SK-MEL-5 (cell line): Measurements from ENCODE around the gene TATDN2. TPM values are rescaled to one million over a fixed set of nuclear protein-coding genes. Genes with fewer than 3 reads are reported as not detected.

Source experiments
- DNase-seq: peaks from one replicate; pipeline ENCODE4 v3.0.0-alpha.2; 2016; ENCODE audit warnings: low read depth, low spot score
- in situ Hi-C: cut with HindIII; loops from 2 replicates; pipeline ENCODE4 v1.10.0; 2016; ENCODE audit warnings: low sequenced_read_pairs, high pct_unique_total_duplicates, low pct_unique_long_range_greater_than_20kb
- small RNA-seq, 2 experiments: library from RNA; depleted of rRNA; stranded (forward); fragments of <200 nt; gene quantifications; one replicate each; pipeline ENCODE3, GENCODE V24; 2014
- total RNA-seq: library from RNA; depleted of rRNA; stranded (reverse); fragments of >200 nt; shearing (Covaris generic); gene quantifications from 2 replicates; pipeline ENCODE4 v1.2.3, GENCODE V29; 2014; rRNA removed

The TATDN2 gene
- total RNA-seq, 1 experiment from 2014 or later, result 8.6 TPM

DNA sequence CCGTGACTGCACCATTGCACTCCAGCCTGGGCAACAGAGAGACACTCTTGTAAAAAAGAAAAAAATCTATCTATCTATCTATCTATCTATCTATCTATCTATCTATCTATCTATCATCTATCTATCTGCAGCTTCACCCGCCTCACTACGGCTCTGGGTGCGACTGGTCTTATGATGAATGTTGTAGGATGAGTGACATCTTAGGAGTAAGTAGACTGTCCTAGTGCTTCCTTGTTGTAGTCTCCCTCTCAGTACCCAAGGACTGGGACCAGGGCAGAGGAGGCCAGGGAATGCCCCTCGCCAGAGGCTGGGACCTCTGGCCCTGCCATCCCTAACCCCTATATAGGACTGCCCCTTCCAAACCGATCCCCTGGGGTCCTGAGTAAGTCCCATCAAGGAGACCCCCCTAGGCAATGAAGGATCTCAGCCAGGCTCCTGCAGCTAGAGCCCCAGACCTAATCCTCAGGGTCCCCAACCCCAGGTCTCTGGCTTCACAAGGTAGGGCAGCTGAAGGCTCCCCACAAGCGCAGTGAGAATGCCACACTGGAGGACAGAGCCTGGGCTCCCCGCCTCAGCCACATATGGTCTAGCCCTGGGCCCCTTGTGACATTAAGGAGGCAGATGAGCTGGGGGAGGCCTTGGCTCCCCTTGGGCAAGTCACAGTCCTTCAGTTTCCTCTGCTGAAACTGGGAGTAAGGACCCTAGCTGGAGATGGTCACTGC lies 73.5 kb downstream of the TATDN2 start:
- in situ Hi-C loops, result no loop called here
- DNase-seq, result no peak

DNA sequence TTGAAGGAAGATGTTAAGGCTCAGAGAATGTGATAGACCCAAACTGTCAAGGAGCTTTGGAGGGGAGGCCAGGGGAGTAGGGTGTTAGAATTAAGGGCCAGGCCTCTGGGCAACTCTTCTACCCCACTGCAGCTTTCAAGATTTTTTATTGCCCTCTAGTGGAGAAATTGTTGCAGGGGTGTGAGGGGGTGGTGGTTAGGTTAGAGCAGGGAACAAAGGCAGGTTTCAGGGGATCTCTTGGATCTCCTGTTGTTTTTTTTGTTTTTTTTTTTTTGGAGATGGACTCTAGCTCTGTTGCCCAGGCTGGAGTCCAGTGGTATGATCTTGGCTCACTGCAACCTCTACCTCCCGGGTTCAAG lies 74.1 kb downstream of the TATDN2 start:
- in situ Hi-C loops, result no loop called here
- DNase-seq, result peak; percentile 56

DNA sequence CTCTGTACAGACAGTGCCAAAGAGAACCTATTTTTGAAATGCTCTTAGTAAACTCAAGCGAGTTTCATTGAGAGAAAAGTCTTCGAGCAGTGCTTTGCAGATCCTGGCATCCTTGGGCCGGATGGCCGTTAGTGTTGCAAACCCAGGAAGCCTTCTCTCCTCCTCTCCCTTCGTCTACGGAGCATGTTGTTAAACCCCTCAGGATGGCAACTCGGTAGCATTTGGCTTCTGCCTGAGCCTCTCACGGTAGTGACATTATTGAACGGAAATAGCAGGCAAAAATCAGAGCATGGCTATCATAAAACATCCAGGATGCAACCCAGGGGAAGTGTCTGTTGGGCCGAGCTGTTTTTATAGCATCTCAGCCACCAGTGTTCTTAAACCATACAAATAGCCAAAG lies 79.3 kb downstream of the TATDN2 start:
- in situ Hi-C loops, result no loop called here
- no peak for DNase-seq

DNA sequence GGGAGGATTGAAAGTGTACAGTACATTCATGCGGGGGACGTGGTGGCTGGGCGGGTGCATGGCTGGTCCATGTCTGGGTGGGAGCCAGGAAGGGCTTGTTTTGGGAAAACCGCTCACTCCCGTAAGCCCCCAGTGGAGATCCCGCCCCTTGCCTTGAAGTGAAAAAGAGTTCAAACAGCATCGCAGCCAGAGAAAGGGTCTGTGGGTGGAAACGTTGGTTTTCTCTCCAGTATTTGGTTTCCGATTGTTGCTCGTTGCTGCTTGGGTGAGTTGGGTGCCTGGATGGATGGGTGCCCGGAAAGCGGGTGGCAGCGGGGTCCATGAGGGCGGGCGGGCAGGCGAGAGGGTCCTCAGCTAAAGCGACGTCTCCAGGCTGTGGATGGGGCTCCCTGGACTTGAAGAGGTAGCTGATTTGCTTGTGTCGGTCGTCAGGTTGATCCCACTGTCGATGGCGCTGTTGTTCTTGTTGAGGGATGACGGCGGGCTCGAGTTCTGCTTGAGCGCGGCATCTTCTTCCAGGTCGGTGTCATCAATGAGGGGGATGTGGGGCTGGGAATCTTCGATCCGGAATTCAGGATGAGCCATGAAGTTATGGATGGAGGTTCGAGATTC lies 80.3 kb downstream of the TATDN2 start:
- in situ Hi-C loops, result no loop called here

GRCh38 chr3:10329495-10330015 lies 81.3 kb downstream of the TATDN2 start:
- no peak for DNase-seq
- in situ Hi-C loops, result no loop called here

More for the DNA sequence above, 80.3 kb downstream of the TATDN2 start:
- DNase-seq, result no peak

GRCh38 chr3:10330319-10330718 lies 82.1 kb downstream of the TATDN2 start:
- in situ Hi-C loops, result no loop called here
- no peak for DNase-seq

Small RNA genes within 50 kb of the gene (small RNA-seq; reads per million reads assigned to genes)
- gene MIR378B (0 to 0.05 reads per million in 2 experiments), gene RF02126 (0 reads per million in 2 experiments)

Other genes with a start within 250 kb of the TATDN2 start
- gene FANCD2, start 222.0 kb upstream of the TATDN2 start, total RNA-seq, result 28.9 and 29.5 TPM in 2 replicates
- gene FANCD2OS, start 140.2 kb upstream of the TATDN2 start, total RNA-seq, result not detected in 2 replicates
- gene BRK1, start 132.8 kb upstream of the TATDN2 start, total RNA-seq, result 93.4 and 102 TPM in 2 replicates
- 30.8 and 34.7 TPM in 2 replicates for gene VHL, start 106.7 kb upstream of the TATDN2 start, total RNA-seq
- gene IRAK2, start 83.5 kb upstream of the TATDN2 start, total RNA-seq, result 1.2 and 1.8 TPM in 2 replicates
- not detected in 2 replicates for gene GHRL, start 44.5 kb downstream of the TATDN2 start, total RNA-seq
- gene SEC13, start 72.7 kb downstream of the TATDN2 start, total RNA-seq, result 128 and 129 TPM in 2 replicates